Measurements from ENCODE around the gene TRIM41. TPM values are rescaled to one million over a fixed set of nuclear protein-coding genes. Genes with fewer than 3 reads are reported as not detected.

The TRIM41 gene
- total and polyA plus RNA-seq, 2 of the 13 experiments (the other 11 are each of a cell fraction or from before 2014, with no cell fraction given) = 10.2 to 16.7 TPM

GRCh38 chr5:181223058-181223728 lies at the start of gene TRIM41 (continued):
- TF ChIP-seq SNAPC4 (CRISPR knock-in tag; IDR thresholded peaks at IDR 0.05) = 0 out of 2 replicates have a peak, but pooled peaks have one; percentile 58
- TF ChIP-seq, protein P1, sequence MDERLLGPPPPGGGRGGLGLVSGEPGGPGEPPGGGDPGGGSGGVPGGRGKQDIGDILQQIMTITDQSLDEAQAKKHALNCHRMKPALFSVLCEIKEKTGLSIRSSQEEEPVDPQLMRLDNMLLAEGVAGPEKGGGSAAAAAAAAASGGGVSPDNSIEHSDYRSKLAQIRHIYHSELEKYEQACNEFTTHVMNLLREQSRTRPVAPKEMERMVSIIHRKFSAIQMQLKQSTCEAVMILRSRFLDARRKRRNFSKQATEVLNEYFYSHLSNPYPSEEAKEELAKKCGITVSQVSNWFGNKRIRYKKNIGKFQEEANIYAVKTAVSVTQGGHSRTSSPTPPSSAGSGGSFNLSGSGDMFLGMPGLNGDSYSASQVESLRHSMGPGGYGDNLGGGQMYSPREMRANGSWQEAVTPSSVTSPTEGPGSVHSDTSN (CRISPR knock-in tag; IDR thresholded peaks at IDR 0.05) = no peak
- TF ChIP-seq, protein P2, sequence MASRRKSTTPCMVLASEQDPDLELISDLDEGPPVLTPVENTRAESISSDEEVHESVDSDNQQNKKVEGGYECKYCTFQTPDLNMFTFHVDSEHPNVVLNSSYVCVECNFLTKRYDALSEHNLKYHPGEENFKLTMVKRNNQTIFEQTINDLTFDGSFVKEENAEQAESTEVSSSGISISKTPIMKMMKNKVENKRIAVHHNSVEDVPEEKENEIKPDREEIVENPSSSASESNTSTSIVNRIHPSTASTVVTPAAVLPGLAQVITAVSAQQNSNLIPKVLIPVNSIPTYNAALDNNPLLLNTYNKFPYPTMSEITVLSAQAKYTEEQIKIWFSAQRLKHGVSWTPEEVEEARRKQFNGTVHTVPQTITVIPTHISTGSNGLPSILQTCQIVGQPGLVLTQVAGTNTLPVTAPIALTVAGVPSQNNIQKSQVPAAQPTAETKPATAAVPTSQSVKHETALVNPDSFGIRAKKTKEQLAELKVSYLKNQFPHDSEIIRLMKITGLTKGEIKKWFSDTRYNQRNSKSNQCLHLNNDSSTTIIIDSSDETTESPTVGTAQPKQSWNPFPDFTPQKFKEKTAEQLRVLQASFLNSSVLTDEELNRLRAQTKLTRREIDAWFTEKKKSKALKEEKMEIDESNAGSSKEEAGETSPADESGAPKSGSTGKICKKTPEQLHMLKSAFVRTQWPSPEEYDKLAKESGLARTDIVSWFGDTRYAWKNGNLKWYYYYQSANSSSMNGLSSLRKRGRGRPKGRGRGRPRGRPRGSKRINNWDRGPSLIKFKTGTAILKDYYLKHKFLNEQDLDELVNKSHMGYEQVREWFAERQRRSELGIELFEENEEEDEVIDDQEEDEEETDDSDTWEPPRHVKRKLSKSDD (CRISPR knock-in tag; IDR thresholded peaks at IDR 0.05; ENCODE audit: low read depth) = no peak; the same call in 1 of the 2 replicates
- no peak; the same call in none of the 2 replicates for TF ChIP-seq SIN3B (IDR thresholded peaks at IDR 0.05; ENCODE audit: low read length)
- TF ChIP-seq, protein P3, sequence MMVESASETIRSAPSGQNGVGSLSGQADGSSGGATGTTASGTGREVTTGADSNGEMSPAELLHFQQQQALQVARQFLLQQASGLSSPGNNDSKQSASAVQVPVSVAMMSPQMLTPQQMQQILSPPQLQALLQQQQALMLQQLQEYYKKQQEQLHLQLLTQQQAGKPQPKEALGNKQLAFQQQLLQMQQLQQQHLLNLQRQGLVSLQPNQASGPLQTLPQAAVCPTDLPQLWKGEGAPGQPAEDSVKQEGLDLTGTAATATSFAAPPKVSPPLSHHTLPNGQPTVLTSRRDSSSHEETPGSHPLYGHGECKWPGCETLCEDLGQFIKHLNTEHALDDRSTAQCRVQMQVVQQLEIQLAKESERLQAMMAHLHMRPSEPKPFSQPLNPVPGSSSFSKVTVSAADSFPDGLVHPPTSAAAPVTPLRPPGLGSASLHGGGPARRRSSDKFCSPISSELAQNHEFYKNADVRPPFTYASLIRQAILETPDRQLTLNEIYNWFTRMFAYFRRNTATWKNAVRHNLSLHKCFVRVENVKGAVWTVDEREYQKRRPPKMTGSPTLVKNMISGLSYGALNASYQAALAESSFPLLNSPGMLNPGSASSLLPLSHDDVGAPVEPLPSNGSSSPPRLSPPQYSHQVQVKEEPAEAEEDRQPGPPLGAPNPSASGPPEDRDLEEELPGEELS (CRISPR knock-in tag; IDR thresholded peaks at IDR 0.05) = peak; percentile 46; the same call in 1 of the 2 replicates
- no peak for TF ChIP-seq ZFP90 (CRISPR knock-in tag; IDR thresholded peaks at IDR 0.05; ENCODE audit: borderline replicate concordance)
- no peak for TF ChIP-seq NCOA5 (CRISPR knock-in tag; IDR thresholded peaks at IDR 0.05)
- peak; percentile 77; the same call in 1 of the 2 replicates for TF ChIP-seq ZNF543 (CRISPR knock-in tag; IDR thresholded peaks at IDR 0.05)
- TF ChIP-seq, protein P4, sequence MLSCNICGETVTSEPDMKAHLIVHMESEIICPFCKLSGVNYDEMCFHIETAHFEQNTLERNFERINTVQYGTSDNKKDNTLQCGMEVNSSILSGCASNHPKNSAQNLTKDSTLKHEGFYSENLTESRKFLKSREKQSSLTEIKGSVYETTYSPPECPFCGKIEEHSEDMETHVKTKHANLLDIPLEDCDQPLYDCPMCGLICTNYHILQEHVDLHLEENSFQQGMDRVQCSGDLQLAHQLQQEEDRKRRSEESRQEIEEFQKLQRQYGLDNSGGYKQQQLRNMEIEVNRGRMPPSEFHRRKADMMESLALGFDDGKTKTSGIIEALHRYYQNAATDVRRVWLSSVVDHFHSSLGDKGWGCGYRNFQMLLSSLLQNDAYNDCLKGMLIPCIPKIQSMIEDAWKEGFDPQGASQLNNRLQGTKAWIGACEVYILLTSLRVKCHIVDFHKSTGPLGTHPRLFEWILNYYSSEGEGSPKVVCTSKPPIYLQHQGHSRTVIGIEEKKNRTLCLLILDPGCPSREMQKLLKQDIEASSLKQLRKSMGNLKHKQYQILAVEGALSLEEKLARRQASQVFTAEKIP (CRISPR knock-in tag; IDR thresholded peaks at IDR 0.05; ENCODE audit: borderline replicate concordance) = no peak
- no peak for TF ChIP-seq PRMT3 (CRISPR knock-in tag; IDR thresholded peaks at IDR 0.05; ENCODE audit: borderline replicate concordance, low read depth)
- TF ChIP-seq ZNF747 (CRISPR knock-in tag; IDR thresholded peaks at IDR 0.05; ENCODE audit: borderline replicate concordance) = no peak
- TF ChIP-seq NR2C2 (CRISPR knock-in tag; IDR thresholded peaks at IDR 0.05; ENCODE audit: borderline replicate concordance) = peak; percentile 96
- TF ChIP-seq BATF2 (CRISPR knock-in tag; IDR thresholded peaks at IDR 0.05) = no peak
- TF ChIP-seq NFE2 (CRISPR knock-in tag; IDR thresholded peaks at IDR 0.05) = no peak
- TF ChIP-seq TEAD3 (CRISPR knock-in tag; optimal IDR thresholded peaks at IDR 0.05; ENCODE audit: borderline replicate concordance) = peak; percentile 62
